H4 (cell line): ENCODE results near the gene STYK1. TPM values are rescaled to one million over a fixed set of nuclear protein-coding genes. Genes with fewer than 3 reads are reported as not detected.

Experiments
- DNase-seq: peaks from one replicate; pipeline ENCODE4 v3.0.0-alpha.2; 2015; ENCODE audit warnings: low spot score
- total RNA-seq: library from RNA; depleted of rRNA; stranded (reverse); fragments of >200 nt; shearing (Covaris generic); gene quantifications from 2 replicates; pipeline ENCODE4 v1.2.3, GENCODE V29; 2014; rRNA removed

The STYK1 gene, protein sequence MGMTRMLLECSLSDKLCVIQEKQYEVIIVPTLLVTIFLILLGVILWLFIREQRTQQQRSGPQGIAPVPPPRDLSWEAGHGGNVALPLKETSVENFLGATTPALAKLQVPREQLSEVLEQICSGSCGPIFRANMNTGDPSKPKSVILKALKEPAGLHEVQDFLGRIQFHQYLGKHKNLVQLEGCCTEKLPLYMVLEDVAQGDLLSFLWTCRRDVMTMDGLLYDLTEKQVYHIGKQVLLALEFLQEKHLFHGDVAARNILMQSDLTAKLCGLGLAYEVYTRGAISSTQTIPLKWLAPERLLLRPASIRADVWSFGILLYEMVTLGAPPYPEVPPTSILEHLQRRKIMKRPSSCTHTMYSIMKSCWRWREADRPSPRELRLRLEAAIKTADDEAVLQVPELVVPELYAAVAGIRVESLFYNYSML
- total RNA-seq: 3.3 and 3.8 TPM in 2 replicates

DNA sequence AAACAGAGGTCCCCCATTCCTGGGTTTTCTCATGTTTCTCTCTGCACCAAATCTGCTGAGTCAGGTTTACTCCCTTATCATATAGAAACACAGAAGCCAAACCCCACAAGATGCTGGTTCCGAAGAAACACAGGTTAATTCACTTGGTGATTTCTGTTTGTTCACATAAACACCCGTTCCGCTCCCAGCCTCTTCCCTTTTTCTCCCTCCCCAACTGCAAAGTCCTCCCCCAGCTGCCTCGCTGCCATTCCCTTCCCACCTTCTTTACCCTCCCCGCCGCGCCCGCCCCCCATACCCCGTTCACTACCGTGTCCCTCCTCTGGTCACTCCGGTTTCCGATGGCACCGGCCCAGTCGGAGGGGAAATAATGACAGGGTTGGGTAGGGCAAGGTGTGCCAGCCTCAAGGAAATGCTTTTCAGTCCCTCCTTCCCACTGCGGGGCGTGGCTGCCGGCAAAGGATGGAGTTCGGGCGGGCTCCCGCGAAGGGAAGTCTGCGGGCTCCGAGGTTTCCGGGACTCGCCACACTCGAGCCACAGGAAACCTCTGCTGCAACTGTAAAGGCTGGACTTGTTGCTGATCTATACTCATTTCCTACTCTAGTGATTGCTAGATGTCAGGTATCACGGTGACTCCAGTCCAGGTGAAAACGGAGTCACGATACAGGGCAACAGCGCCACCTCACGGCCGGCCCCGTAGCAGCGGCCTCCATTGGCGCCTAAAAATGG, at the start of gene STYK1:
TSS of gene STYK1 (minus strand) at position 394 of the 726 bp plus-strand sequence. CDS start 39,434 bp downstream, outside the sequence.
- DNase-seq: peak; percentile 67

- DNase-seq: peak; percentile 68
Observed at GRCh38 chr12:10722905-10723746, 49.3 kb upstream of the STYK1 start, which contains the start of gene YBX3. Gene YBX3 (minus strand): TSS chr12:10723323. CDS start chr12:10723111, 212 bp downstream.

GRCh38 chr12:10722502-10722904, 48.7 kb upstream of the STYK1 start:
- DNase-seq: no peak

GRCh38 chr12:10721651-10722501, 48.0 kb upstream of the STYK1 start:
- peak; percentile 99 for DNase-seq

DNA sequence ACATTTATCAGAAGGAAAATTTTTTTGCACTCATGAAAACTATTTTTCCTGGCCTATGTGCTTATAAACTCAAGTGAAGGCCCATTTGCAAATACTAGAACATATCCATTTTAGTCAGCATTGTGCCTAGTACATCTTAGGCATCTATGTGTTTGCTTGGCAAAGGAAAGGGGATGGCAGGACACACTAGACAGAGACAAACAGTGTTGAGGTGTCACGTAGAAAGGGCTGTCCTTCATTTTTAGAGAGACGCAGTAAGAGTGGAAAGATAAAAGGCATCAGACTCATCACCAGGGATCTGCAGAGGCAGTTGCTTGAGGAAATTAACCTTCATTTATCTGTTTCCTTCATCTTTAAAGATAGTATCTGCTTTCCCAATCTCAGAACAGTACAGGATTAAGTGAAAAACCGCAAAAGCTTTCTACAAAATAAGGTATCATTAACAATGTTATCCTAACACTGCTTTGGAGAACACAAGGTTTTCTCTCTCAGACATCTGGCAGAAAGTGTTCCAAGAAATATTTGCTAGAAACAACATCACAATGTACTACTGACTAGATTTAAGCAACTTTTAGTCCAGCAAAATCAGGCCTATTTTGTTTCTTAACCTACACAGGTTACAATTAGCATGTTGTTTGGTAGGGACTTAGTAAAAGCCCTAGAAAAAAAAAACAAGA, 47.3 kb upstream of the STYK1 start:
- no peak for DNase-seq

DNA sequence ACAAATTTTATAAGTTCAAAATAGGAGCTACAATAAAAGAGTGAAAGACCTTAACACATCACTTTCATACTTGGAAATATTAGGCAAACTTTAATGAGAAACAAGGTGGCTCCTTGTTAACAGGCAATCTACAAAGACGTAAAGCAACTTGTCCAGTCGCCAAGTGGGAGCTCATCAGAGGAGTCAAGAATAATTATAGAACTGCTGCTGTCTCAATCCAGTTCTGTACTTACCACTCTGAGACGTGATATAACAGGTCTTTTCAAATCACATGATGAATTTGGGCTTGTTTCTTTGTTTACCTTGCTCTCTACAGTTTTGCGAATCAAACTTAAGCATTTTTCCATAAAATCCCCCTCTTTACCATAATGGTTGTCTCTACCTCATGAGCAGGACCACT, 45.6 kb upstream of the STYK1 start:
- DNase-seq: no peak

- peak; percentile 60 for DNase-seq
Observed at GRCh38 chr12:10718279-10718821, 44.5 kb upstream of the STYK1 start.

GRCh38 chr12:10717410-10717809, 43.6 kb upstream of the STYK1 start:
- no peak for DNase-seq

DNA sequence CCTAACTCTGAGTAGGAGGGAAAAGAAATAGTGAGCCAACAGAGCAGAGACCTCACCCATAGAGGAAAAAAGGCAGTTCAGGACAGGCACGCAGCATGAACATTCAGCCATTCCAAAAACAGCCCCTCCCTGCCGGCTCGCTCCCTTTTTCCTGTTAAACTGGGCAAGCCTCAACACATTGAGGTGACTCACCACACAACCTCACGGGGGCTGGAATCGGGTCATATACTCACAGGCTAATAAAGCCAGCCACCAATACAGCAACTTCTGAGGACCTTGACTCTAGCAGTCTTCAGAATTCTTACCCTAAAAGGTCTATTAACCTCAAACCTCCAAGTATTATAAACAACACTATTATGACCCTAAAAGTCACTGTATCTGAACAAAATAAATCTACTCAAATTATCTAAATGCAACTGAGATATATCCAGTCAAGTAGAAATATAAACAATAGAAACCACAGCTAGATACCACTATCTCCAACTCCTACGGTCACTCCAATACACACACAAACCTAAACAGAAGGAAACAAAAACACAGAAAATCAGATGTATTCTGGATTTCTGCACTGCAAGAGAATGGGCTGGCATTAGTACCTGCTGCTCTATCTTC, 43.0 kb upstream of the STYK1 start:
- DNase-seq: peak; percentile 92

DNA sequence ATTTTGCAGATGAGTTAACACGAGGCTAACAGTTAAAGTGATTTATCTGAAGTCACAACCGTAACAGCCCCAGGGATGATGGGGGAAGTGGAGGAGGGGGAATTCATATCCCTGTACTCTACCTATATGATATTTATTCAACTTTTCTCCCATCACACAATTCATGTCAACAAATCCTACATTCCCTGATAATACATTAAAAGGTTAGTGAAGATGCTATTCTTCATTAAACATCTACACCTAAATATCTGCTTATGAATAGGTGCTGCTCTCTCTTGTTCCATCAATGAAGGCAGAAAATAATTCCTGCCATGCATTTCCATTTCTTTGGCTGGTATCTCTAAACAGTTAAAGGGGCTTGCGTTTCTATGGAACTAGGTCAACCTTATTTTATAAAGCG, 42.4 kb upstream of the STYK1 start:
- no peak for DNase-seq

DNA sequence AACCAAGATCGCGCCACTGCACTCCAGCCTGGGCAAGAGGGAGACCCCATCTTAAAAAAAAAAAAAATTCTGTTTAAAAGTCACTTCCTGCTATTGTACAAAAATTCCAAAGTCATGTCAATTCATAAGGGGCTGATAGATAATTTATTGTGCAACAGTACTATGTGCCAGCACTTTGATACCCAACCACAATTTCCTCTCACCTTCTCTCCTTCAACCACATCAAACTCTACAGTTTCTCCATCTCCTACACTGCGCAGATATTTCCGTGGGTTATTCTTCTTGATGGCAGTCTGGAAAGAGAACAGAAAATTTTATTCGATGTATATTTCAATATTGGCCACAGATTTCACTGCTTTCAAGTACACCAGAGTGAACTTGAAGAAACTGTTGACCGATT, 41.6 kb upstream of the STYK1 start:
- no peak for DNase-seq

- DNase-seq: no peak
Observed at GRCh38 chr12:10709808-10710207, 36.0 kb upstream of the STYK1 start.

DNA sequence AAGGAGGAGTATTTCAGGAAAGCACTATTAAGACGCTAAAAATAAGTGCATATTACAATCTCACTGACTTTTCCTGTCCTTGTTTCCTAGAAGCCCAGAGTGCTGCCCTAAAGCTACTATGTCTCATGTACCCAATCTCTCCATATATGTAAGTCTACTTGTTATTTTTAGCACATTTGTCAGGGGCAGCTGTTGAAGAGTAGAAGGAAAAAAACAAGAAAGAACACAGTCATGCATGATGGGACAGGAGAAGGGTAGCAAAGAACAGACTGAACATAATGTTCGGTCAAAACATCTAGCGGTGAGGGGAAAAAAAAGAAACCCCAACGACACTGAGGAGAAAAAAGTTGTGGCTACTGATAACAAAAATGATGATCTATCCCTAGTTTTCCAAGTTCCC, 35.0 kb upstream of the STYK1 start:
- DNase-seq: no peak

GRCh38 chr12:10705655-10706054, 31.8 kb upstream of the STYK1 start:
- DNase-seq: no peak

DNA sequence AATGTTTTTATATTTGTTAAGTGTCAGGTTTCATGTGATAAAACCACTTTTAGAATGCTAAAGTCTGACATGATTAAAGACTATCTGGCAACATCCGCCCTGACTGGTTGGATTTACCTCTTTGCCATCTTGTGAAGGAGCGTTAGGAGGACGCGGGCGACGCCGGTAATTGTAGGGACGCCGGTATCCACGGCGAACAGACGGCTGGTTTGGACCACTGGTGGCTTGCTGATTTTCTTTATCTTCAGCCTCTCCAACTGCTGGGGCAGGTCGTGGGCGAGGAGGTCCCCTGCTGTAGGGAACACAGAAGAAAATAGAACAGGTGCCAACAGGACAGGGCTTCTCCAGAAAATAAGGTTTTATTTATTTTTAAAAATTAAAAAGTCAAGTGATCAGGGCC, 28.0 kb upstream of the STYK1 start:
- no peak for DNase-seq

GRCh38 chr12:10701131-10701681, 27.4 kb upstream of the STYK1 start:
- DNase-seq: no peak

DNA sequence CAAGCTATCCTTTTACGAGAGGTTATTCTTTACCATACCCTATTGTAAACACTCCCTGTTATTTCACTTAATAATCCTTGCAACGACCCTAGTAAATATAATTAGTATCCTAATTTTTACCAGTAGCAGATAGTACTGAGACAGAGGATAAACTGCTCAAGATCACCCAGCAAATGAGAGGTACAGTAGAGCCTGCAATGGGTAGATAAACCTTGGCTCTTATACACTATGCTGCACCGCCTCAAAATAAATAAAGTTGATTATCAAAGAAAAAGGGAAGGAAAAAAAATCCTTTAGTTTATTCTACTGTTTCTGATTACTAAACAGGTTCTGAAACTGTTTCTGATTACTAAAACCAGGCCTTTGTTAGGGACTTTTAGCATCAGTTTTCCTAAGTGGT, 26.7 kb upstream of the STYK1 start:
- no peak for DNase-seq

- no peak for DNase-seq
Observed at GRCh38 chr12:10697862-10698261, 24.0 kb upstream of the STYK1 start.

- DNase-seq: no peak
Observed at GRCh38 chr12:10697156-10697555, 23.3 kb upstream of the STYK1 start.
